ENCODE data around the gene RAB9A. TPM values are rescaled to one million over a fixed set of nuclear protein-coding genes. Genes with fewer than 3 reads are reported as not detected.

The RAB9A gene
- total RNA-seq: 47.7 and 58.3 TPM in 2 replicates

GRCh38 chrX:13688958-13689740 is at the start of gene RAB9A:
Gene RAB9A (plus strand): TSS chrX:13689128. CDS start chrX:13708747, 19,619 bp downstream.

GRCh38 chrX:13652850-13653693 is 35.9 kb upstream of the RAB9A start, which contains the start of gene TCEANC:
Gene TCEANC (plus strand): TSS chrX:13653141. CDS start chrX:13662509, 9,368 bp downstream.

GRCh38 chrX:13734278-13735172 is 45.6 kb downstream of the RAB9A start, which contains the start of the genes OFD1 and TRAPPC2:
Gene OFD1 (plus strand): TSS chrX:13734748. CDS start chrX:13735072, 324 bp downstream.
Gene TRAPPC2 (minus strand): TSS chrX:13734620. CDS start chrX:13719963, 14,657 bp downstream.

Other genes with a start within 250 kb of the RAB9A start
- 0.14 and 0.28 TPM in 2 replicates for gene EGFL6, start 119.5 kb upstream of the RAB9A start, total RNA-seq
- gene TCEANC, start 36.0 kb upstream of the RAB9A start, total RNA-seq: 1.3 and 1.5 TPM in 2 replicates
- 20.9 and 21.1 TPM in 2 replicates for gene TRAPPC2, start 45.5 kb downstream of the RAB9A start, total RNA-seq
- gene OFD1, start 45.6 kb downstream of the RAB9A start, total RNA-seq: 10.9 and 13.0 TPM in 2 replicates
- 2.8 and 5.7 TPM in 2 replicates for gene GPM6B, start 128.0 kb downstream of the RAB9A start, total RNA-seq